ENCODE results near the gene GDPD3.

The GDPD3 gene

GRCh38 chr16:30137897-30138296, 24.6 kb upstream of the GDPD3 start:
- TF ChIP-seq, protein P1, sequence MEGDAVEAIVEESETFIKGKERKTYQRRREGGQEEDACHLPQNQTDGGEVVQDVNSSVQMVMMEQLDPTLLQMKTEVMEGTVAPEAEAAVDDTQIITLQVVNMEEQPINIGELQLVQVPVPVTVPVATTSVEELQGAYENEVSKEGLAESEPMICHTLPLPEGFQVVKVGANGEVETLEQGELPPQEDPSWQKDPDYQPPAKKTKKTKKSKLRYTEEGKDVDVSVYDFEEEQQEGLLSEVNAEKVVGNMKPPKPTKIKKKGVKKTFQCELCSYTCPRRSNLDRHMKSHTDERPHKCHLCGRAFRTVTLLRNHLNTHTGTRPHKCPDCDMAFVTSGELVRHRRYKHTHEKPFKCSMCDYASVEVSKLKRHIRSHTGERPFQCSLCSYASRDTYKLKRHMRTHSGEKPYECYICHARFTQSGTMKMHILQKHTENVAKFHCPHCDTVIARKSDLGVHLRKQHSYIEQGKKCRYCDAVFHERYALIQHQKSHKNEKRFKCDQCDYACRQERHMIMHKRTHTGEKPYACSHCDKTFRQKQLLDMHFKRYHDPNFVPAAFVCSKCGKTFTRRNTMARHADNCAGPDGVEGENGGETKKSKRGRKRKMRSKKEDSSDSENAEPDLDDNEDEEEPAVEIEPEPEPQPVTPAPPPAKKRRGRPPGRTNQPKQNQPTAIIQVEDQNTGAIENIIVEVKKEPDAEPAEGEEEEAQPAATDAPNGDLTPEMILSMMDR (IDR thresholded peaks at IDR 0.05), result no peak

GRCh38 chr16:30136971-30137605, 23.8 kb upstream of the GDPD3 start:
- TF ChIP-seq, protein P1 (IDR thresholded peaks at IDR 0.05), result no peak

DNA sequence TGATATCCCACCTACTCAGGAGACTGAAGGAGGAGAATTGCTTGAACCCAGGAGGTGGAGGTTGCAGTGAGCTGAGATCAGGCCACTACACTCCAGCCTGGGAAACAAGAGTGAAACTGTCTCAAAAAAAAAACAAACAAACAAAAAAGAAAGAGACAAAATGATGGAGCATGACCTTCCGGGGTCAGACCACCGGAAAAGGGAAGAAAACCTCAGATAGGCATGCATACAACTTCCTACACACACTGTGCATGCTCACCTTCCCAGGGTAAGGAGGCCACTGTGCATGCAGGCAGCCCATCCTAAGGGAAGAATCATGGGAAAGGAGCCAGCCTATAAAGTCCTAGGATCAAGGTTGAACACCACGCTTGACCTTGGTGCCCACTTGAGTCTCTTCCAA, 19.3 kb upstream of the GDPD3 start:
- TF ChIP-seq, protein P1 (IDR thresholded peaks at IDR 0.05), result no peak

GRCh38 chr16:30131869-30132475, 18.6 kb upstream of the GDPD3 start:
- TF ChIP-seq, protein P1 (IDR thresholded peaks at IDR 0.05), result no peak

GRCh38 chr16:30127993-30128392, 14.7 kb upstream of the GDPD3 start:
- TF ChIP-seq, protein P1 (IDR thresholded peaks at IDR 0.05), result no peak

DNA sequence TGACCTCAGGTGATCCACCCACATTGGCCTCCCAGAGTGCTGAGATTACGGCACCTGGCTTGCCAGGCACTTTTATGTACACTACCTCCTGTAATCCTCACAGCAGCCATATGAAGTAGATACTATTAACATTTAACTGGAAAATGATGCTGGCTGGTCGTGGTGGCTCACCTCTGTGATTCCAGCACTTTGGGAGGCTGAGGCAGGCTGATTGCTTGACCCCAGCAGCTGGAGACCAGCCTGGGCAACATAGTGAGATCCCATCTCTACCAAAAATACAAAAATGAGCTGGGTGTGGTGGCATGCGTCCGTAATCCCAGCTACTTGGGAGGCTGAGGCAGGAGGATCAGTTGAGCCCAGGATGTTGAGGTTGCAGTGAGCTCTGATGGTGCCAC, 11.6 kb upstream of the GDPD3 start:
- TF ChIP-seq, protein P1 (IDR thresholded peaks at IDR 0.05), result no peak

DNA sequence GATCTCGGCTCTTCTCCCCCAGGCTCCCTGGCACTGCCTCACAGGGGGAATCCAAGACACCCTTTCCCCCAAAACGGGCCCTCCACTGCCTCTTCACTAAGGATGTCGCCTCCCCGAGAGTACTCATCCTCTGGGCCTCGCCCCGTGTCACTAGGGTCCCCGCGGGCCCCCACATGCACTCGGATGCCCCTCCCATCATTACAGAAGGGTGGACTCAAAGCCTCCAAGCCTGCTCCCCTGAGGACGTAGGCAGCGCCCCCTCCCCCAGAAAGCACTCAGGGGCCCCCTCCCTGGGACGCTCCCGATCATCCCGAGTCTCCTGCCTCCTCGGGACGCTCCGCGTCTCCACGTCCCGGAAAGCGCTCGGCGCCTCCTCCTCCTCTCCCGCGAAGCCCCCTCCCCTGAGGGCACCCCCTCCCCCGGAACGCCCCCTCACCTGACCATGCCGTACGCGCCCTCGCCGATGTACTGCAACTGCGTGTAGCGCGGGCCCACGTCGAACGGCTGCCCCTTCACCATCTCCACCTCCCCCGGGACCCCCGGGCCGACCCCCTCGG, 9.3 kb upstream of the GDPD3 start:
- TF ChIP-seq, protein P1 (IDR thresholded peaks at IDR 0.05), result no peak
